HEK293 (cell line): ENCODE measurements around the gene TOPORS.

ENCODE experiments used
- BCL11B ChIP-seq: fragments of 450-650 bp; formaldehyde crosslinking; IDR thresholded peaks from 2 replicates; pipeline ENCODE4 v1.5.1; 2016; ENCODE audit warnings: low read depth, missing biosample characterization, missing genetic modification characterization
- CTCF ChIP-seq: fragments of 450-650 bp; formaldehyde crosslinking; IDR thresholded peaks from 2 replicates; pipeline ENCODE4 v1.5.1; 2016; ENCODE audit warnings: missing biosample characterization, missing genetic modification characterization
- GLIS1 ChIP-seq: fragments of 450-650 bp; formaldehyde crosslinking; IDR thresholded peaks from 2 replicates; pipeline ENCODE4 v1.5.1; 2016; ENCODE audit warnings: missing biosample characterization, missing genetic modification characterization
- IKZF3 ChIP-seq: fragments of 450-650 bp; IDR thresholded peaks from 2 replicates; pipeline ENCODE4 v1.5.0; 2018; ENCODE audit warnings: missing biosample characterization, mild to moderate bottlenecking, missing genetic modification characterization, moderate library complexity
- KLF9 ChIP-seq: fragments of 450-650 bp; formaldehyde crosslinking; IDR thresholded peaks from 2 replicates; pipeline ENCODE4 v1.5.1; 2016; ENCODE audit warnings: missing biosample characterization, missing genetic modification characterization, low read depth
- PRDM10 ChIP-seq: fragments of 450-650 bp; formaldehyde crosslinking; IDR thresholded peaks from 2 replicates; pipeline ENCODE4 v1.5.1; 2016; ENCODE audit warnings: missing biosample characterization, missing genetic modification characterization
- SCRT1 ChIP-seq: fragments of 450-650 bp; formaldehyde crosslinking; IDR thresholded peaks from 2 replicates; pipeline ENCODE4 v1.5.1; 2016; ENCODE audit warnings: missing biosample characterization, missing genetic modification characterization, borderline replicate concordance
- SP2 ChIP-seq: fragments of 450-650 bp; formaldehyde crosslinking; IDR thresholded peaks from 2 replicates; pipeline ENCODE4 v1.5.1; 2016; ENCODE audit warnings: missing biosample characterization, missing genetic modification characterization
- SP3 ChIP-seq: fragments of 450-650 bp; formaldehyde crosslinking; IDR thresholded peaks from 2 replicates; pipeline ENCODE4 v1.5.1; 2016; ENCODE audit warnings: missing biosample characterization, missing genetic modification characterization
- SP7 ChIP-seq: fragments of 450-650 bp; formaldehyde crosslinking; IDR thresholded peaks from 2 replicates; pipeline ENCODE4 v1.5.1; 2016; ENCODE audit warnings: missing biosample characterization, missing genetic modification characterization
- TCF7L2 ChIP-seq: IDR thresholded peaks from 2 replicates; pipeline ENCODE4 v1.6.1; 2011; ENCODE audit warnings: low read depth, mild to moderate bottlenecking, inconsistent platforms, low read length, moderate library complexity, borderline replicate concordance
- ZBTB44 ChIP-seq: fragments of 450-650 bp; IDR thresholded peaks from 2 replicates; pipeline ENCODE4 v1.5.1; 2018; ENCODE audit warnings: missing biosample characterization, mild to moderate bottlenecking, missing genetic modification characterization
- ZFHX2 ChIP-seq: fragments of 450-650 bp; formaldehyde crosslinking; conservative IDR thresholded peaks from 2 replicates; pipeline ENCODE4 v1.5.1; 2016; ENCODE audit warnings: missing biosample characterization, missing genetic modification characterization
- ZIC2 ChIP-seq: fragments of 450-650 bp; formaldehyde crosslinking; IDR thresholded peaks from 2 replicates; pipeline ENCODE4 v1.5.1; 2016; ENCODE audit warnings: missing biosample characterization, missing genetic modification characterization
- ZNF2 ChIP-seq: fragments of 450-650 bp; formaldehyde crosslinking; IDR thresholded peaks from 2 replicates; pipeline ENCODE4 v1.5.1; 2016; ENCODE audit warnings: missing biosample characterization, missing genetic modification characterization
- ZNF335 ChIP-seq: fragments of 450-650 bp; formaldehyde crosslinking; conservative IDR thresholded peaks from 2 replicates; pipeline ENCODE4 v1.5.1; 2016; ENCODE audit warnings: missing biosample characterization, missing genetic modification characterization
- ZNF341 ChIP-seq: fragments of 450-650 bp; formaldehyde crosslinking; IDR thresholded peaks from 2 replicates; pipeline ENCODE4; 2016; ENCODE audit warnings: low read depth, missing biosample characterization, missing genetic modification characterization
- ZNF362 ChIP-seq: fragments of 450-650 bp; formaldehyde crosslinking; IDR thresholded peaks from 2 replicates; pipeline ENCODE4 v1.5.1; 2016; ENCODE audit warnings: missing biosample characterization, missing genetic modification characterization
- ZNF473 ChIP-seq: fragments of 450-650 bp; formaldehyde crosslinking; IDR thresholded peaks from 2 replicates; pipeline ENCODE4 v1.5.1; 2017; ENCODE audit warnings: missing biosample characterization, missing genetic modification characterization
- ZNF561 ChIP-seq: fragments of 450-650 bp; IDR thresholded peaks from 2 replicates; pipeline ENCODE4 v1.5.1; 2018; ENCODE audit warnings: missing biosample characterization, missing genetic modification characterization, borderline replicate concordance
- ZNF654 ChIP-seq: fragments of 450-650 bp; formaldehyde crosslinking; IDR thresholded peaks from 2 replicates; pipeline ENCODE4 v1.5.1; 2016; ENCODE audit warnings: low read depth, missing biosample characterization, missing genetic modification characterization
- ZNF660 ChIP-seq: fragments of 450-650 bp; IDR thresholded peaks from 2 replicates; pipeline ENCODE4 v1.5.1; 2018; ENCODE audit warnings: missing biosample characterization, mild to moderate bottlenecking, missing genetic modification characterization
- ZNF692 ChIP-seq: fragments of 450-650 bp; formaldehyde crosslinking; IDR thresholded peaks from 2 replicates; pipeline ENCODE4 v1.5.1; 2016; ENCODE audit warnings: missing biosample characterization, missing genetic modification characterization
- ZXDB ChIP-seq: fragments of 450-650 bp; formaldehyde crosslinking; IDR thresholded peaks from 2 replicates; pipeline ENCODE4 v1.5.1; 2016; ENCODE audit warnings: missing biosample characterization, missing genetic modification characterization

TOPORS gene

GRCh38 chr9:32526041-32526706 lies 26.2 kb downstream of the TOPORS start, which contains the start of gene RIGI (continued):
- peak; percentile 23; the same call in 1 of the 2 replicates for TF ChIP-seq ZNF692
- peak; percentile 46; the same call in 1 of the 2 replicates for TF ChIP-seq SP3 (tag by site-specific recombination)
- 0 out of 2 replicates have a peak, but pooled peaks have one; percentile 15 for TF ChIP-seq TCF7L2
- no peak for TF ChIP-seq ZNF473 (tag by site-specific recombination)
- peak; percentile 17; the same call in 1 of the 2 replicates for TF ChIP-seq ZIC2
- TF ChIP-seq ZFHX2 (tag by site-specific recombination), result peak; percentile 24; the same call in 1 of the 2 replicates
- no peak for TF ChIP-seq BCL11B (tag by site-specific recombination)
- peak; percentile 76 for TF ChIP-seq KLF9 (tag by site-specific recombination)
- peak; percentile 42; the same call in 1 of the 2 replicates for TF ChIP-seq ZNF561 (tag by site-specific recombination)
- peak; percentile 63 for TF ChIP-seq ZNF2 (tag by site-specific recombination)
- TF ChIP-seq ZNF362 (tag by site-specific recombination), result no peak
- peak; percentile 30; the same call in 1 of the 2 replicates for TF ChIP-seq ZBTB44 (tag by site-specific recombination)
- peak; percentile 68 for TF ChIP-seq ZNF341 (tag by site-specific recombination)
- peak; percentile 65 for TF ChIP-seq PRDM10 (tag by site-specific recombination)
- peak; percentile 18; the same call in 1 of the 2 replicates for TF ChIP-seq ZNF660 (tag by site-specific recombination)
- TF ChIP-seq ZNF654 (tag by site-specific recombination), result peak; percentile 59
- TF ChIP-seq SP7 (tag by site-specific recombination), result peak; percentile 53
- TF ChIP-seq GLIS1 (tag by site-specific recombination), result peak; percentile 71
- peak; percentile 64 for TF ChIP-seq IKZF3 (tag by site-specific recombination)
- TF ChIP-seq ZNF335 (tag by site-specific recombination), result peak; percentile 90
- TF ChIP-seq ZXDB (tag by site-specific recombination), result peak; percentile 45; the same call in 1 of the 2 replicates
- peak; percentile 84 for TF ChIP-seq SCRT1
- TF ChIP-seq SP2, result peak; percentile 46
- TF ChIP-seq CTCF (tag by site-specific recombination), result peak; percentile 10; the same call in 1 of the 2 replicates
